A549 (cell line): ENCODE data around the gene SERPINF2. TPM values are rescaled to one million over a fixed set of nuclear protein-coding genes. Genes with fewer than 3 reads are reported as not detected.

Experiments used
- ATAC-seq, 2 experiments: fragments of 200-7000 bp in 1 of 2; fragments of >200 bp in 1 of 2; cut with Nextera tagmentation in 1 of 2; cut with Tn5 transposase in 1 of 2; 3 replicates each; pipeline versions ENCODE4 v1.8.0 to v1.9.1; 2018 to 2020; ENCODE audit warnings: mild to moderate bottlenecking in 1 of 2, moderate library complexity in 1 of 2
- CTCF ChIA-PET: fragments of 300-600 bp; sonication (Branson Sonifier 250); formaldehyde crosslinking; extraction: SDS; loops from one replicate; lab custom pipeline; 2021; ENCODE audit warnings: antibody characterized with exemption, inconsistent platforms; lab: Yijun Ruan, JAX
- POLR2A ChIA-PET: fragments of 350-600 bp; formaldehyde crosslinking; extraction: SDS; loops from one replicate; lab custom pipeline; 2021; ENCODE audit warnings: antibody characterized with exemption, inconsistent platforms; lab: Yijun Ruan, JAX
- DNase-seq, 2 experiments: peaks; one replicate each; pipeline versions ENCODE4 v3.0.0 to v3.0.0-alpha.2; 2011 to 2016; ENCODE audit warnings: low read depth in 1 of 2, low spot score in 1 of 2
- FAIRE-seq: peaks from 2 replicates; lab custom pipeline; 2011; peaks lifted over from hg19 to GRCh38; lab: Jason Lieb, UNC
- H3K27ac ChIP-seq, 2 experiments: fragments of >200 bp; sonication (Bioruptor Twin); formaldehyde crosslinking; 3 replicates each; pipeline ENCODE4 v1.5.1; 2016 to 2017
- H3K4me1 ChIP-seq: fragments of >200 bp; sonication (Bioruptor Twin); formaldehyde crosslinking; 3 replicates; pipeline ENCODE4 v1.6.1; 2016
- H3K4me2 ChIP-seq: fragments of >200 bp; sonication (Bioruptor Twin); formaldehyde crosslinking; 3 replicates; pipeline ENCODE4 v1.6.1; 2016
- H3K4me3 ChIP-seq: fragments of >200 bp; sonication (Bioruptor Twin); formaldehyde crosslinking; 3 replicates; pipeline ENCODE4 v1.5.1; 2016
- H3K9me3 ChIP-seq: fragments of >200 bp; sonication (Bioruptor Twin); formaldehyde crosslinking; 3 replicates; pipeline ENCODE4 v1.6.1; 2016
- CBX2 ChIP-seq: fragments of 200-600 bp; sonication (generic); IDR thresholded peaks from 2 replicates; pipeline ENCODE4 v1.6.1; 2016; ENCODE audit warnings: low read depth, mild to moderate bottlenecking, borderline replicate concordance
- CEBPB ChIP-seq, 2 experiments: fragments of >200 bp in 1 of 2; sonication (Bioruptor Twin) in 1 of 2; formaldehyde crosslinking in 1 of 2; IDR thresholded peaks; 2 replicates each; pipeline ENCODE4 v1.6.1; 2012 to 2016
- CHD2 ChIP-seq: fragments of 150-350 bp; IDR thresholded peaks from 2 replicates; pipeline ENCODE4 v1.6.1; 2014; ENCODE audit warnings: low read length; ENCODE audit not compliant: partially characterized antibody
- CHD4 ChIP-seq: fragments of 200-600 bp; sonication (generic); IDR thresholded peaks from 2 replicates; pipeline ENCODE4 v1.6.1; 2016; ENCODE audit warnings: antibody characterized with exemption, mild to moderate bottlenecking, borderline replicate concordance
- FOSB ChIP-seq: fragments of 250-450 bp; sonication (Bioruptor Pico); IDR thresholded peaks from 2 replicates; pipeline ENCODE4 v1.5.0; 2020; ENCODE audit warnings: mild to moderate bottlenecking, moderate library complexity
- FOXS1 ChIP-seq: fragments of 250-450 bp; sonication (Bioruptor Pico); IDR thresholded peaks from 2 replicates; pipeline ENCODE4 v1.5.0; 2020; ENCODE audit warnings: mild to moderate bottlenecking, moderate library complexity
- HDAC2 ChIP-seq: fragments of 200-600 bp; sonication (generic); IDR thresholded peaks from 2 replicates; pipeline ENCODE4 v1.6.1; 2016
- HES2 ChIP-seq: fragments of >200 bp; sonication (Bioruptor Twin); formaldehyde crosslinking; IDR thresholded peaks from 2 replicates; pipeline ENCODE4 v1.6.1; 2016
- HOXA7 ChIP-seq: fragments of 250-450 bp; sonication (Bioruptor Pico); IDR thresholded peaks from 2 replicates; pipeline ENCODE4 v1.5.0; 2020; ENCODE audit warnings: mild to moderate bottlenecking, moderate library complexity
- HOXB13 ChIP-seq: fragments of 250-450 bp; sonication (Bioruptor Pico); IDR thresholded peaks from 2 replicates; pipeline ENCODE4 v1.5.0; 2020; ENCODE audit warnings: low read depth, mild to moderate bottlenecking, moderate library complexity
- HOXB5 ChIP-seq: fragments of 250-450 bp; sonication (Bioruptor Pico); IDR thresholded peaks from 2 replicates; pipeline ENCODE4 v1.5.0; 2020; ENCODE audit warnings: mild to moderate bottlenecking, moderate library complexity
- JUN ChIP-seq, 2 experiments: fragments of >200 bp; sonication (Bioruptor Twin); formaldehyde crosslinking; IDR thresholded peaks; 2 replicates in 1 of 2; 3 replicates in 1 of 2; pipeline ENCODE4 v1.6.1; 2016 to 2017
- JUNB ChIP-seq: fragments of >200 bp; sonication (Bioruptor Twin); formaldehyde crosslinking; IDR thresholded peaks from 2 replicates; pipeline ENCODE4 v1.6.1; 2016
- MAZ ChIP-seq: fragments of 150-350 bp; IDR thresholded peaks from 2 replicates; pipeline ENCODE4 v1.6.1; 2014; ENCODE audit warnings: antibody characterized with exemption, low read depth, low read length, borderline replicate concordance
- MYC ChIP-seq: IDR thresholded peaks from 2 replicates; pipeline ENCODE4 v1.6.1; 2012; ENCODE audit warnings: mild to moderate bottlenecking, inconsistent platforms, low read length, improper control_type of control experiment, borderline replicate concordance
- NPAS2 ChIP-seq: fragments of 250-450 bp; sonication (Bioruptor Pico); IDR thresholded peaks from 2 replicates; pipeline ENCODE4 v1.8.0; 2022; ENCODE audit warnings: mild to moderate bottlenecking, moderate library complexity, borderline replicate concordance
- NR3C1 ChIP-seq: fragments of >200 bp; sonication (Bioruptor Twin); formaldehyde crosslinking; IDR thresholded peaks from 3 replicates; pipeline ENCODE4 v1.6.1; 2017
- PBX3 ChIP-seq: IDR thresholded peaks from 2 replicates; pipeline ENCODE4 v1.6.1; 2012
- PHF8 ChIP-seq: fragments of 200-600 bp; sonication (generic); IDR thresholded peaks from 2 replicates; pipeline ENCODE4 v1.6.1; 2016; ENCODE audit warnings: low read depth, mild to moderate bottlenecking, antibody characterized with exemption, moderate library complexity, borderline replicate concordance
- POLR2A ChIP-seq: IDR thresholded peaks from 2 replicates; pipeline ENCODE4 v1.6.1; 2012; ENCODE audit warnings: mild to moderate bottlenecking, low read length
- POLR2AphosphoS2 ChIP-seq: conservative IDR thresholded peaks from 2 replicates; pipeline ENCODE4 v1.6.1; 2012; ENCODE audit warnings: low read length, improper control_type of control experiment, inconsistent platforms
- RAD21 ChIP-seq, 2 experiments: fragments of >200 bp in 1 of 2; sonication (Bioruptor Twin) in 1 of 2; formaldehyde crosslinking in 1 of 2; IDR thresholded peaks in 1 of 2; conservative IDR thresholded peaks in 1 of 2; 2 replicates in 1 of 2; 3 replicates in 1 of 2; pipeline ENCODE4 v1.6.1; 2012 to 2018; ENCODE audit warnings: inconsistent platforms in 1 of 2
- RARB ChIP-seq: fragments of 250-450 bp; sonication (Bioruptor Pico); IDR thresholded peaks from 2 replicates; pipeline ENCODE4 v1.8.0; 2021; ENCODE audit warnings: mild to moderate bottlenecking, moderate library complexity
- RFX5 ChIP-seq: fragments of 450-650 bp; IDR thresholded peaks from 2 replicates; pipeline ENCODE4 v1.7.1; 2014; ENCODE audit warnings: antibody characterized with exemption, mild to moderate bottlenecking, moderate library complexity
- RNF2 ChIP-seq: fragments of 200-600 bp; sonication (generic); IDR thresholded peaks from 2 replicates; pipeline ENCODE4 v1.6.1; 2016; ENCODE audit warnings: low read depth, mild to moderate bottlenecking, antibody characterized with exemption, moderate library complexity, borderline replicate concordance
- SREBF2 ChIP-seq: fragments of 450-650 bp; IDR thresholded peaks from 2 replicates; pipeline ENCODE4 v1.6.1; 2014; ENCODE audit warnings: mild to moderate bottlenecking, moderate library complexity
- TP53 ChIP-seq: fragments of 250-450 bp; sonication (Bioruptor Pico); IDR thresholded peaks from 2 replicates; pipeline ENCODE4 v1.5.0; 2021; ENCODE audit warnings: mild to moderate bottlenecking, moderate library complexity
- ZC3H11A ChIP-seq: fragments of 450-650 bp; IDR thresholded peaks from 2 replicates; pipeline ENCODE4 v1.6.1; 2014; ENCODE audit warnings: antibody characterized with exemption, mild to moderate bottlenecking
- WGBS: methylation state at CpG from one replicate; pipeline ENCODE4 v1.1.6; 2017; ENCODE audit errors: missing lambda C conversion rate; 5-methylcytosine and 5-hydroxymethylcytosine counted together
- polyA plus RNA-seq, 4 experiments: library from polyadenylated mRNA; depleted of rRNA in 3 of 4; stranded (reverse); fragments of >200 nt; fragmentation: RNase III in 1 of 4; extraction: RNeasy Plus Mini Kit Qiagen cat#74134 plus additional on column Dnase treatment in 1 of 4; gene quantifications; 2 replicates in 3 of 4; 3 replicates in 1 of 4; pipeline ENCODE4 v1.2.3, GENCODE V29; 2011 to 2017
- TF ChIP-seq, protein P1 (sequence below): fragments of >200 bp; sonication (Bioruptor Twin); formaldehyde crosslinking; IDR thresholded peaks from 3 replicates; pipeline ENCODE4 v1.5.1; 2016
- TF ChIP-seq, protein P2 (sequence below): IDR thresholded peaks from 2 replicates; pipeline ENCODE4 v1.6.1; 2012

Gene SERPINF2
- polyA plus RNA-seq, 2 of the 4 experiments (the other 2 are of a cell fraction) = 2.1 to 2.9 TPM

DNA sequence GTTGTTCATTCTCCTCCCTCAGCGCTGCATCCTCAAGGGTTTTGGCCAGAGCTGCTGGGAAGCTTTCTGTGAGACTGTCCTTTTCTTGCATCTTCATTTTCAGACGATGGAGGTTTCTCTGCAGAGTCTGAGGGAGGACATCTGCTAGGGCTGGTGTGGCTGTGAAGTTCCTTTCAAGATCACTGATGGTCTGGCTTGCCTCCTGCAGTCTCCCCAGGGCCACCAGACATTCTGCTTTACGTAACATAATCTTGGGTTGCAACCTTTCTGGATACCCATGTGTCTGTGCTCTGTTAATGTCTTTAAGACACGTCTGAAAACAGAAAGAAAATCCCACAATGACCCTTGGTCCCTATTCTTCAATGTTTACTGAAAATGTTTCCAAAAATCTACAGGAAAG lies 58.0 kb downstream of the SERPINF2 start:
- no peak for DNase-seq
- Histone ChIP-seq H3K4me2 (no peak overlapping the region), H3K27ac (no peak overlapping the region), H3K9me3 (no peaks in the 10 kb centered on the region), H3K4me3 (no peak overlapping the region), H3K4me1 (no peaks in the 10 kb centered on the region)
- ChIA-PET CTCF (interaction anchor here (0.9 to 2.1 kb wide), 5 partner anchors 8 to 225 kb away, joined by 3 to 14 read pairs (median 4); no protein-coding TSS in a partner anchor), POLR2A (no interaction called here)
- TF ChIP-seq RNF2 (no peak), TP53 (no peak), NR3C1 (no peak), JUN (IDR thresholded peaks at IDR 0.05) (no peak), HOXA7 (CRISPR knock-in tag) (no peak), HOXB13 (CRISPR knock-in tag) (no peak), HES2 (no peak), RARB (no peak), NPAS2 (CRISPR knock-in tag) (no peak), CBX2 (no peak), CEBPB (IDR thresholded peaks at IDR 0.05) (no peak), MYC (no peak), CHD4 (no peak), RAD21 (conservative IDR thresholded peaks at IDR 0.05 in 1 of 2, IDR thresholded peaks at IDR 0.05 in 1 of 2) (no peak), HOXB5 (CRISPR knock-in tag) (no peak), PHF8 (no peak)
- TF ChIP-seq, protein P1, sequence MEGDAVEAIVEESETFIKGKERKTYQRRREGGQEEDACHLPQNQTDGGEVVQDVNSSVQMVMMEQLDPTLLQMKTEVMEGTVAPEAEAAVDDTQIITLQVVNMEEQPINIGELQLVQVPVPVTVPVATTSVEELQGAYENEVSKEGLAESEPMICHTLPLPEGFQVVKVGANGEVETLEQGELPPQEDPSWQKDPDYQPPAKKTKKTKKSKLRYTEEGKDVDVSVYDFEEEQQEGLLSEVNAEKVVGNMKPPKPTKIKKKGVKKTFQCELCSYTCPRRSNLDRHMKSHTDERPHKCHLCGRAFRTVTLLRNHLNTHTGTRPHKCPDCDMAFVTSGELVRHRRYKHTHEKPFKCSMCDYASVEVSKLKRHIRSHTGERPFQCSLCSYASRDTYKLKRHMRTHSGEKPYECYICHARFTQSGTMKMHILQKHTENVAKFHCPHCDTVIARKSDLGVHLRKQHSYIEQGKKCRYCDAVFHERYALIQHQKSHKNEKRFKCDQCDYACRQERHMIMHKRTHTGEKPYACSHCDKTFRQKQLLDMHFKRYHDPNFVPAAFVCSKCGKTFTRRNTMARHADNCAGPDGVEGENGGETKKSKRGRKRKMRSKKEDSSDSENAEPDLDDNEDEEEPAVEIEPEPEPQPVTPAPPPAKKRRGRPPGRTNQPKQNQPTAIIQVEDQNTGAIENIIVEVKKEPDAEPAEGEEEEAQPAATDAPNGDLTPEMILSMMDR = no peak
- 77% methylated on average over 4 of the region's 4 CpGs for WGBS
- peak in 1 of 2 experiments; percentile 24; a peak in 1 of 6 replicates for ATAC-seq
- FAIRE-seq = no peak

DNA sequence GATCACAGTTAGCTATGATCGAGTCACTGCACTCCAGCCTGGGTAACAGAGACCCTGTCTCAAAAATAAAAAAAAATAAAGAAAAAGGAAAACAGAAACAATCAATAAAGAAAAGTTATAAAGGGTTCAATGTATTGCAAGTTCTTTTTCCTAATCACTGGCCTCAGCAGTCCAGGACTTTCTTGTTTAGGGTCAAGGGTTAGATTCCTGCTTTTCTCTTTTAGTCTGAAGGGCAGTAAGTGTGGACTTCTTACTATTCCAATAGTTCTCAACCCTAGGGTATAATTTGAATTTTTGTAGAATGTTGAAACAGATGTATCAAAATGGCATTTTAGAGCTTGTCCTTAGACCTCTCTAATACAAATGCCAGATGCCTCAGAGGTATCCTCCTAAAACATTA lies 59.8 kb downstream of the SERPINF2 start:
- no peaks in the 10 kb centered on the region for H3K9me3 ChIP-seq
- no peak overlapping the region for H3K4me3 ChIP-seq
- H3K4me1 ChIP-seq = no peaks in the 10 kb centered on the region
- ChIA-PET CTCF (interaction anchor here (0.6 to 1.8 kb wide), 9 partner anchors 9 to 783 kb away, joined by 3 to 6 read pairs (median 3); no protein-coding TSS in a partner anchor), POLR2A (no interaction called here)
- H3K4me2 ChIP-seq = no peak overlapping the region
- FAIRE-seq (no peak), ATAC-seq (no peak), DNase-seq (no peak)
- WGBS = 94% methylated on average over 1 of the region's 1 CpG
- H3K27ac ChIP-seq = no peak overlapping the region
- no peak for TF ChIP-seq PBX3
- no peak for TF ChIP-seq SREBF2
- no peak for TF ChIP-seq POLR2A
- TF ChIP-seq FOSB (CRISPR knock-in tag) = no peak
- TF ChIP-seq CHD2 = no peak
- TF ChIP-seq, protein P2, sequence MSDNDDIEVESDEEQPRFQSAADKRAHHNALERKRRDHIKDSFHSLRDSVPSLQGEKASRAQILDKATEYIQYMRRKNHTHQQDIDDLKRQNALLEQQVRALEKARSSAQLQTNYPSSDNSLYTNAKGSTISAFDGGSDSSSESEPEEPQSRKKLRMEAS = no peak
- no peak for TF ChIP-seq MAZ
- TF ChIP-seq HES2 = no peak
- no peak for TF ChIP-seq FOXS1 (CRISPR knock-in tag)
- no peak for TF ChIP-seq HDAC2
- no peak for TF ChIP-seq RARB
- no peak for TF ChIP-seq CBX2
- no peak for TF ChIP-seq JUNB
- no peak for TF ChIP-seq ZC3H11A
- TF ChIP-seq RFX5 = no peak
- TF ChIP-seq POLR2AphosphoS2 = no peak
- TF ChIP-seq CEBPB (IDR thresholded peaks at IDR 0.05) = no peak
